NCI-H2029 (cell line): ENCODE measurements around the gene CXXC5.

Experiments used
- DNase-seq: peaks from one replicate; lab custom pipeline; 2025; lab: John Stamatoyannopoulos, UW

CXXC5 gene

DNA sequence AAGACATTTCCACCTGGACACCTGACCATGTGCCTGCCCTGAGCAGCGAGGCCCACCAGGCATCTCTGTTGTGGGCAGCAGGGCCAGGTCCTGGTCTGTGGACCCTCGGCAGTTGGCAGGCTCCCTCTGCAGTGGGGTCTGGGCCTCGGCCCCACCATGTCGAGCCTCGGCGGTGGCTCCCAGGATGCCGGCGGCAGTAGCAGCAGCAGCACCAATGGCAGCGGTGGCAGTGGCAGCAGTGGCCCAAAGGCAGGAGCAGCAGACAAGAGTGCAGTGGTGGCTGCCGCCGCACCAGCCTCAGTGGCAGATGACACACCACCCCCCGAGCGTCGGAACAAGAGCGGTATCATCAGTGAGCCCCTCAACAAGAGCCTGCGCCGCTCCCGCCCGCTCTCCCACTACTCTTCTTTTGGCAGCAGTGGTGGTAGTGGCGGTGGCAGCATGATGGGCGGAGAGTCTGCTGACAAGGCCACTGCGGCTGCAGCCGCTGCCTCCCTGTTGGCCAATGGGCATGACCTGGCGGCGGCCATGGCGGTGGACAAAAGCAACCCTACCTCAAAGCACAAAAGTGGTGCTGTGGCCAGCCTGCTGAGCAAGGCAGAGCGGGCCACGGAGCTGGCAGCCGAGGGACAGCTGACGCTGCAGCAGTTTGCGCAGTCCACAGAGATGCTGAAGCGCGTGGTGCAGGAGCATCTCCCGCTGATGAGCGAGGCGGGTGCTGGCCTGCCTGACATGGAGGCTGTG, 32.4 kb downstream of the CXXC5 start:
- no peak for DNase-seq

DNA sequence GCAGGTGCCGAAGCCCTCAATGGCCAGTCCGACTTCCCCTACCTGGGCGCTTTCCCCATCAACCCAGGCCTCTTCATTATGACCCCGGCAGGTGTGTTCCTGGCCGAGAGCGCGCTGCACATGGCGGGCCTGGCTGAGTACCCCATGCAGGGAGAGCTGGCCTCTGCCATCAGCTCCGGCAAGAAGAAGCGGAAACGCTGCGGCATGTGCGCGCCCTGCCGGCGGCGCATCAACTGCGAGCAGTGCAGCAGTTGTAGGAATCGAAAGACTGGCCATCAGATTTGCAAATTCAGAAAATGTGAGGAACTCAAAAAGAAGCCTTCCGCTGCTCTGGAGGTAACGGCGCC, 32.9 kb downstream of the CXXC5 start:
- no peak for DNase-seq

DNA sequence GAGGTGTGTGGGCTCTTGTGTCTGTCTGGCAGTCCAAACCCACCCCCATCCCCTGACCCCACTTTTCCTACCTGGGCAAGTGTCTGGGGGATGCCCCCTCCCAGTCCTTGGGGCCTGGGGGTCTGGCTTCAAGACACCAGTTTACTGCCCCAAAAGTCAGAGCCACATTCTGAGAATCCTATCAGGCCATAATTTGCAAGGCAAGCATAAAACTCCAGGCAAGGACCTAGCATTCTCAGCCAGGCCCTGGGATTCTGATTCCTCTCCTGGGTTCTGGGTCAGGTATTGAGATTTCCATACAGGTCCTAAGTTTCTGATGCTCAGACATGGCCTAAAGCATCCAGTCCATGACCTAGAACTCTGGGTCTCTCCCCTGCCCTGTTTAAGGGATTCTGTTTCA, 33.3 kb downstream of the CXXC5 start:
- no peak for DNase-seq

DNA sequence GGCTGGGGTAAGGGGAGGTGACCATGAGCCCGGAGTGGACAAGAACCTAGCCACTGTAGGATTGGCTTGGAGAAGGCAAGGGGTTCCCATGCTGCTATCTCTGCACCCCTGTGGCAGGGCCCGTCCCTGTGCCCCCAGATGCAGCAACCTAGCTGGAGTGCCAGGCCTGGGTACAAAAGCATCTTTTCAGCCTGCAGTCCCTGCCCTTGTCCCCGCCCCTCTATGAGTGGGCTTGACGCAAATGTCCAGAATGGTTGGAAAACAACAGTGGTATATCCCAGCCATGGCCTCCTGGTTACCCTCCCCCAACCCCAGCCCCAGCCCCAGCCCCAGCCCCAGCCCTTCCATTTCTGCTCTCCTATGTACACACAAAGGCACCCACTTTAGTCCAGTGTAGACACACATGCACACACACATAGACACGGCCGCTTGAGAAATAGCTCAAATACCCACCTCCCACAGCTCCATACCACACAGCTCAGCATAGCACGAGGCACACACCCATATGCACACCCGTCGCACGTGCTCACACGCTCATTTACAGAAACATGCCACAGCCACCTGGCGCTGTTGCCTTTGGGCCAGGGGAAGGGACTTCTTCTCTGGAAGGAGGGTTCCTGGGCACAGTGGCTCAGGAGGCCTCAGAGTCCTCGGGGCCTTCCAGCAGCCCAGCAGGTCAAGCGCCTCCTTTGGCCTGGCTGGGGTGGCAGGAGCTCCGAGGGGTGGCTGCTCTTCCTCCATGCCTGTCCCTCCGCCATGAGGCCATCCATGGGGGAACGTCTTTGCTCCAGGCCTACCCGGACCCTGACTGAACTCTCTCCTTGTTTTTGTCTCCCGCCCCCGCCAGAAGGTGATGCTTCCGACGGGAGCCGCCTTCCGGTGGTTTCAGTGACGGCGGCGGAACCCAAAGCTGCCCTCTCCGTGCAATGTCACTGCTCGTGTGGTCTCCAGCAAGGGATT, 34.1 kb downstream of the CXXC5 start:
- DNase-seq: no peak

DNA sequence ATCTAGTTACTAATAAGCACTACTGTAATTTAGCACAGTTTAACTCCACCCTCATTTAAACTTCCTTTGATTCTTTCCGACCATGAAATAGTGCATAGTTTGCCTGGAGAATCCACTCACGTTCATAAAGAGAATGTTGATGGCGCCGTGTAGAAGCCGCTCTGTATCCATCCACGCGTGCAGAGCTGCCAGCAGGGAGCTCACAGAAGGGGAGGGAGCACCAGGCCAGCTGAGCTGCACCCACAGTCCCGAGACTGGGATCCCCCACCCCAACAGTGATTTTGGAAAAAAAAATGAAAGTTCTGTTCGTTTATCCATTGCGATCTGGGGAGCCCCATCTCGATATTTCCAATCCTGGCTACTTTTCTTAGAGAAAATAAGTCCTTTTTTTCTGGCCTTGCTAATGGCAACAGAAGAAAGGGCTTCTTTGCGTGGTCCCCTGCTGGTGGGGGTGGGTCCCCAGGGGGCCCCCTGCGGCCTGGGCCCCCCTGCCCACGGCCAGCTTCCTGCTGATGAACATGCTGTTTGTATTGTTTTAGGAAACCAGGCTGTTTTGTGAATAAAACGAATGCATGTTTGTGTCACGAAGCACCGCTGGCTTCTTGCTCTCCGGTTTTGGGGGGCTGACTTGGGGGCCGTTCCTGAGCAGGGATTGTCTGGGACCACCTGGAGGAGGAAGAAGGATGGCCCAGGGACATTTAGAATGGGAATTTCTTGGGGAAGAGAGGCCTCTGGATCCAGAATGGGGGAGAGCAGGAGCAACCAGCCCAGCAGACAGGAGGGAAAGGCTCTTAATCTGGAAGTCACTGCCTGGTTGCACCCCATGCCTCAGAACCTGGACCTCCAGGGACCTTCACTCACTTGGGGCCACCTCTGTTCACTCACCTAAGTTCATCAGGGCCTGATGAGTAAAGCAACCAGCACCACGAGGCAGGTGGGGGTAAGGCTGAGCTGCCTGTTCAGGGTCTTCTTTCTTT, 35.4 kb downstream of the CXXC5 start:
- DNase-seq: no peak

DNA sequence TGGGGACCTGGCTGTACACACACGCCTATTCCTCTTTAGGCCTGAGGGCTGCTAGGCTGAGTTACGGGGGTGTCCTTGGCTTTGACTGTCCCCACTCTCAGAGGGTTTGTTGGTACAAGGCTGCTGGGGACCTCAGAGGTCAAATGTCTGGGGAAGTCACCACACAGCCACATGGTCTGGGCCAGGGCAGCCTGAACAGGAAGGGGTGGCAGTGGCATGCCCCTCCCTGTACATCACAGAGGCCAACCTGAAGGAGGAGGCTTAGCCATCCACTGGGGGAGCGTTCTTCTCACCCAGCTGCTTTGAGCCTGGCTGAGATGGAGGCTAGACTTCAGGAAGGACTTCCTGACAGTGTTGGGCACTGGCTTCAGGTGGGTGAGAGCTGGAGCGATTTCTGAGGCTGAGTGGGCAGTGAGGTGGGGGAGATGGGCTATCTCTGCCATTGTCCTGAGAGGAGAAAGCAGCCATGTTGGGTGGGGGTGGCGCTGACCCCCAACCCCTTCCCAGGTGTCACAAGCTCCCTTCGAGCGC, 36.3 kb downstream of the CXXC5 start:
- no peak for DNase-seq

DNA sequence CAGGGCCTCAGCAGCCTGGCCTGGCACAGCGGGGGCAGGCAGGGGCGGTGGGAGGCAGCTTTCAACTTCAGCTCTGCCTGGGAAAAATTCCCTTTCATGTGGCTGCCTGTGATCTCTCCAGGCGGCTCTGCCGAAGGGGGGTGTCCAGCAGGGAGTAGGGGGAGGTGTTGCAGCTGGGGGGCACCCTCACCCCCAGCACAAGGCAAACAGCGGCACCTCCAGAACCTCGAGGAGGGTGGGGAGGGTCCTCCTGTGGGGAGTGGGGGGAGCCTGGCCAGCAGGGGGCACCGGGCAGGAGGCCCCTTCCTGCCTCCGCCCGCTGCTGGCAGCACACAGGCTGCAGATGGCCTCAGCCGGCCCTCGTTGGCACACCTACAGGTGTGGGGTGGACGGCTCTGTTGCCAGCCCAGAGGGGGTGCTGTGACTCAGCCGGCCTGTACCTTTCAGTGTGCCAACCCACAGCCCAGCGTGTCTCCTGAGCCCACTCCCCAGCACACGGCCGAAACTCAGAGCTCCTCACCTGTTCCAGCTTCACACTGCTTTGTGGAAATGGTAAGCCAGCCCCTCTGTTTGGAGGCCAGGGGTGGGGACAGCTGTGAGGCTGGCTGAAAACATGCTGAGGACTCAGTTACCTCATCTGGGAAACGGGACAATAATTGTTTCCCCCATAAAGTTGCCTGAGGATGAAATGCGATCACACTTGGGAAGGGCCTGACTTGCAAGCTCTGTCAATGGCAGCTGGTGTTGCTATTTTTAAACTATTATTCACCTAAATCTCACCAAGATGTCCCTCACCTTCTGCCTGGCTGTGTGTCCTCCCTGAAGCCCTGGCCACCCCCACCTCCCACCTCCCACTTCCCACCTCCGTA, 37.0 kb downstream of the CXXC5 start:
- DNase-seq: no peak

DNA sequence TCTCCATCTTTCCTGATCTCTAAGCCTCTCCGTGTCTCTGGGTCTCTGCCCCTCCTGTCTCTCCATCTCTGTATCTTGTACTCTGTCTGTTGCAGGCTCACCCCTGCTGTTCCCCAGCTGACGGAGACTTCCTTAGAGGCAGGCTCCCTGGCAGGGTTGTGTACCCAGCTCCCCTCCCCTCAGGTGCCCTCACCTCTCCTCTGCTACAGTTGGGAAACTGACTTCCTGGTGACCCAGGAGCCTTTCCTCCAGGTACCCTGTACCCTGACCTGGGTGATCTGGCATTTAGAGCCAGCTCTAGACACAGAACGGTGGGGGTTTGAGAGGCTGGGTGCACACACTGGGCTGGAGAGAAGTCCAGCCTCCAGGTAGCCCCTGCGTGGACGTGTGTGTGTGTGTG, 37.7 kb downstream of the CXXC5 start:
- no peak for DNase-seq

DNA sequence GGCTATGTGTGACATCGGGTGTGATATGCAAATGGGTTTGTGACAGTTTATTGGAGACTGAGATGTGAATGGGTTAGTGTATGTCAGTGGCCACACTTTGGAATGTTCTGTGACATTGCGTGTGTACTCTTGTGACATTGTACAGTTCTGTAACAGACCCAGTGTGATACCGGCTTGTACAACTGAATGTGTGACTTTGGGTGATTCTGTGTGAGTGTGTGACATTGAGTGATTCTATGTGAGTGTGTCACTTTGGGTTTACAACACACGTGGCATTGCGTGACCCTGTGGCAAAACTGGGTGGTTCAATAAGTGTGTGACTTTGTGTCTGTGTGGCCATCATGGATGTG, 38.2 kb downstream of the CXXC5 start:
- no peak for DNase-seq

DNA sequence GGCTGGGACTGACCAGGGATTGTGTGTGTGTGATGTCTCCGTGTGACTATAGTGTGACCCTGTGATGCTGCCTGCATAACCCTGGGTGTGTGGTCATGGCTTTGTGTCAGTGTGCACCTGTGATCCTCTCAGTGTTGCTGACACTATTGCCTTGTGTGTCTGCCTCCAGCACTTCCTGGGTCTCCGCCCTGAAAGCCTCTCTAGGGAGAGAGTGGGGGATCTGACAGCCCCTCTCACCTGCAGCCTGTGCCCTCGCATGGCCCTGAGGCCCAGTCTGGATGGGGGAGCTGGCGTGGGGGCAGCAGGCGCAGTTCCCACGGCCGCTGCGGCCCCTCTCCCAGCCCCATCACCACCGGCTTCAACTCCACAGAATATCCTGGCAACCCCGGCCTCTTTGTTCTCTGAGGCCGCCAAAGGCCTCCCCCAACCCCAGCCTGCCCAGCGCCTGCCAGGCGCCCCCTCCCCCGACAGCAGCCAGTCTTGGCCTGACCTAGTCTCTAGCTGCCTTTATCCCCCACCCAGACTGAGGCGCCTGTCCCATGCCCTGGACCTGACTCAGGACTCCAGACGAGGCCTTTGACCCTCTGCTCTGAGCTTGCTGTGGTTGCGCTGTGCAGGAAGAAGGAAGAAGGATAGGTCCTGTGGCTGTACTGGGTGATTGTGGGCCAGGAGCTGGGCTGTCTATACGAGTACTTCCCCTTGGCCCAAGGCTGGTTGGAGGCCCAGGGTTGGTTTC, 38.7 kb downstream of the CXXC5 start:
- DNase-seq: no peak

DNA sequence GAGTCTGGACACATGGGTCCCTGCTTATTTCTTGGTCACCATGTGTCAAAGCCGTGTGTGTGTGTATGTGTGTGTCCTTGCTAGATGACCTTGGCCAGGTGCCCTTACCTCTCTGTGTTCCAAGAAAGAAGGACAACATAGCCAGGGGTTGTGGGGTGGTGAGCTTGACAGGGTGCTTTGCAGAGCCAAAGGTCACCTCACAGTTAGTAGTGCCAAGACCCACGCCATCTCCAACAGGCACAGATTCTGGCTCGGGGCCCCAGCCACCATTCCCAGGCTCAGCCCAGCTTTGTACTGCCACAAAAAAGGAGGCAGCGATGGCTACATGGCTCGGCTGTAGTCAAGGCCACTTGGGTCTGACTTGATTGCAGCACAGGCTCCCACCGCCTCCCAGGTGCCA, 39.5 kb downstream of the CXXC5 start:
- DNase-seq: no peak

DNA sequence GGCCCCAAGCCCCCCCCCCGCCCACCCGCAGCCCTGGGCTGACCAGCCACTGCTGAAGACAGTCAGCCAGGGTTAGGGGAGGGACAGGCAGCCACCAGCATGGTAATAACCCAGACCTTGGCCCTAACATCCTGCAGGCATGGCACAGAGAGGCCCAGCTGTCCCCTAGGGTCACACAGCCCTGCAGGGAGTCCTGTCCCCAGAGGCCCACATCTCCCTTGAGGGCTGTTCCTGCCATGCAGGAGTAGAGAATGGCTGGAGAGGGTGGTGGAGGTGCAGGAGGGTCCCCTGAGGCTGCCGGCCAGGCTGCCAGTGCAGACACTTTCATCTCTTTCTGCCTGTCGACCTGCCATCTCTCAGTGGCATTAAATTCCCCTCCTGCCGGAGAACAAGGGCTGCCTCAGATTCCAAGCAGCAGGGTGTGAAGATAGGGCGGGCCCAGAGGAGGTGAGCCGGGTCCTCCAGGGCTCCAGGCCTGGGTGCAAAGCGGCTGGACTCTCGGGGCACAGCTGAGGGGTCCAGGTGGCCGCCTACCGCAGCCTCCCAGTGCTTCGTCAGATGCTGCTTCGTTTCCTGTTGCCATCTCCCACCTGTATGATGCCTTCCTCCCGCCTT, 40.0 kb downstream of the CXXC5 start:
- DNase-seq: no peak

DNA sequence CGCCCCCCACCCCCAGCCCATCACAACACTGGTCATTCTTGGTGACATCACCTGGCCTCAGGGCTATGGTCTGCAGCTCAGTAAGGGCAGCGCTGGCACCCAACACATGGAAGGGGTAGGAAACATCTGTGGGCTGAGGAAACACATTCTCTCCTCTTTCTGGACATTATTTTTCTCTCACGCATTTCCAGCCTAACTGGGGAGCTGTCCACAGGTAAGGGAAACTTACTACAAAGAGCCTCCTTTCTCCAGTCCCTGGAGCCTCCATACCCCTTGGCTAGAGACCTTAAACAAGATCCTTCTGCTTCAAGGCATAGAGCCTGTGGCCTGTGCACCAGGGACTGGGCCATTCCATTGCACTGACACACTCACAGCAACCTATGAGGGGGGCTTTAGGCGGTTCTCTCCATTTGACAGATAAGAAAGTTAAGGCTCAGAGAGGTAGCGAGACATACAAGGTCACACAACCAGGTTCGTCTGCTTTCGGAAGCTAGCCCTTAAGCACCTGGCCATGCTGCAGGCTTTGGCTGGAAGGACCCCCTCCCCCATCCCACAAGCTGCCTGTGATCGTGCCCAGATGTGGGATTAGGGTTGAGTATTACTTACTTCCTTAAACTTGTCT, 40.7 kb downstream of the CXXC5 start:
- no peak for DNase-seq

DNA sequence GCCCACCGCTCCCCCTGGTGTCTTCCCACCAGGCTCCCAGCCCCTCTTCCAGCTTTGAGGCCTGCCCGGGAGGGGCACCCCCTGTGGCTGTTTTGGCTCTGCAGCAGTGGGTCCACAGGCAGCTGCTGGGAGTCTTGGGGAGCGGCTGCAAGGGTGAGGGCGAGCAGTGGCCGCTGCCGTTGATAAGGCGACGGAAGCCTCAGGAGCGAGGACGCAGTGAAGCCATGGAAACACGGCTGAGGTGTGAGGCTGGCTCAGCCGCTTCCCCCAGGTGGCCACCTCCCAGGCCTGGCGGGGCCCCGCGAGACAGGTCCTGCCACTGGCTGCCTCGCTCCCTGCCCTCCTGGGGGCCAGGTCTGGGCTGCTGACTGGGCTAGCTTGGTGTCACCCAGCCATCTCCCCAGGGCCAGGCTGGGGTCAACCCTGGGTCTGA, 41.5 kb downstream of the CXXC5 start:
- no peak for DNase-seq

DNA sequence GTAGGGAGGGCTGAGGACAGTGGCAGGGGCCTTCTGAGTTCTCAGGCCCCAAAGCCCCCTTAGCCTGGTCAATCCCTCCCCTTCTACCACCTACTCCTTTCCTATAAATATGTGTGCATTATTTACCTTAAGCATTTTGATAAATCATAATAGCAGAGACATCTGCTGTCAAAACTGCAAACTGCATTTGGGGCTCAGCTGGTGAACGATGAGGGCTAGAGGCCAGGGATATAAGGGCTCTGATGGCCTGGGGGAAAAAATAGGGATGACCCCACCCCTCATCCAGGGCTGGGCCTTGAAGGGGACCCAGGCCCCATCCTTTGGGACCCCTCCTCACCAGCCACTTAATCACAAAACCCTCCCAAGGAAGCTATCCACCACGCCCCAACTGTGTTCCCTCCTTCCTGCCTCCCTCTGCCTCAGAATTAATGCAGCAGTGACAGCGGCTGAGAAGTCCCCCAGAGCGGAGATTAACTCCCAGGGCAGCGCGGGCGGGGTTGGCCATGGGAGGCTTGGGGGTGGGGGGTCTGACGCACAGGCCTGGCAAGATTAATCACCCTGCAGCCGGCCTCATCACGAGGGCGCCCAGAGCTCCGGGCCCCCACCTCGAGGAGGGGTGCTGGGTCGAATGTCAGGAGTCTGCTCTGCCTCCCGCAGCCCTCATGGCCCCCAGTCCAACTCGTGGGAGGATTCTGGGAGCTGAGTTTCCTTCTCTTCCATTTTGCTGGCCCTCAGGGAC, 42.1 kb downstream of the CXXC5 start:
- DNase-seq: no peak

DNA sequence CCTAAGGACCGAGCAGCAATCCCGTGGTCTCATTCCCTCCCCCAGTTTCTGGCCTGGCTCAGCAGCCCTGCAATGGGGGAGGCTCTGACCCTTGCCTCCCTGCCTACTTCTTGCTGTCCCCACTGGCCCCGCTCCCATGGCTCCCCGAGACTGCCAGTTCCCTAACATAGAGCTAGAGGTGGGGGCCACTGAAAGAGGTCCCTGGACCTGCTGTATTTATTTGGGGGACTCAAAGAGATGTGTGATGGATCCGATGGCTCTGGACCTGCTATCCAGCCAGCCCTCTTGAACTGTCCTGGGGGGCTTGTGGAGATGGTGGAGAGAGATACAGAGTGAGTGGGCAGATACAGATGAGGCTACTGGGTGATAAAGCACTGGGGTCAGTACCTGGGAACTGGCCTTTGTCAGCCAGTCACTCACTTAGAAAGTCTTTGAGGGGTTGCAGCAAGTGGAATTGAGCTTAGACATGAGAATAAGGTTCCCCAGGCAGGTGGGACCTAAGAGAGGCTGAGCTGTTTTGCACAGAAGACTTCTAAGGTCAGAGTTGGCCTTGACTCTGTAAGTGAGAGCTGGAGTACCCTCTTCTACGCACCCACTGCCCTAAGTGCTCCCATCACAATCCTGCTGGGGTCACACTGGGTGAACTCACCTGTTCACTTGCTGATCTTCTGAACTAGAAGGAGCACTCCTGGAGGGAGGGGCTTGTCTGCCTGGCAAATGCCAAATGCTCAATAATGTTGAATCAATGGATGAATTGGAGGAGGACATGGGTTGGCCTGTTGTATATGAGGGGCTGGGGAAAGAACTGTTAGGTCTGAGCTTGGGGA, 42.9 kb downstream of the CXXC5 start:
- DNase-seq: no peak

DNA sequence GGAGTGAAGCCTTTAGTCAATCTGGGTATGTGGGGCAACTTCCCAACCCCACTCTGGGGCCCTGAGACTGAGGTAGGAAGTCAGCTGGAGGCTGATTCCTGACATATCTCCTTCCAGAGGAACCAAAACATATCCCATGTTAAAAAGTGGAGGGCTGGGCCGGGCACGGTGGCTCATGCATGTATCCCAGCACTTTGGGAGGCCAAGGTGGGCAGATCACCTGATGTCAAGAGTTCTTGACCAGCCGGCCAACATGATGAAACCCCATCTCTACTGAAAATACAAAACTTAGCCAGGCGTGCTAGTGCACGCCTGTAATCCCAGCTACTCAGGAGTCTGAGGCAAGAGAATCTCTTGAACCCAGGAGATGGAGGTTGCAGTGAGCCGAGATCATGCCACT, 44.0 kb downstream of the CXXC5 start:
- DNase-seq: no peak
